ENCODE measurements around the gene NOP16. TPM values are rescaled to one million over a fixed set of nuclear protein-coding genes. Genes with fewer than 3 reads are reported as not detected.

NOP16 gene
- total and polyA plus RNA-seq, 2 of the 13 experiments (the other 11 are each of a cell fraction or from before 2014, with no cell fraction given) = 43.3 to 48.4 TPM

DNA sequence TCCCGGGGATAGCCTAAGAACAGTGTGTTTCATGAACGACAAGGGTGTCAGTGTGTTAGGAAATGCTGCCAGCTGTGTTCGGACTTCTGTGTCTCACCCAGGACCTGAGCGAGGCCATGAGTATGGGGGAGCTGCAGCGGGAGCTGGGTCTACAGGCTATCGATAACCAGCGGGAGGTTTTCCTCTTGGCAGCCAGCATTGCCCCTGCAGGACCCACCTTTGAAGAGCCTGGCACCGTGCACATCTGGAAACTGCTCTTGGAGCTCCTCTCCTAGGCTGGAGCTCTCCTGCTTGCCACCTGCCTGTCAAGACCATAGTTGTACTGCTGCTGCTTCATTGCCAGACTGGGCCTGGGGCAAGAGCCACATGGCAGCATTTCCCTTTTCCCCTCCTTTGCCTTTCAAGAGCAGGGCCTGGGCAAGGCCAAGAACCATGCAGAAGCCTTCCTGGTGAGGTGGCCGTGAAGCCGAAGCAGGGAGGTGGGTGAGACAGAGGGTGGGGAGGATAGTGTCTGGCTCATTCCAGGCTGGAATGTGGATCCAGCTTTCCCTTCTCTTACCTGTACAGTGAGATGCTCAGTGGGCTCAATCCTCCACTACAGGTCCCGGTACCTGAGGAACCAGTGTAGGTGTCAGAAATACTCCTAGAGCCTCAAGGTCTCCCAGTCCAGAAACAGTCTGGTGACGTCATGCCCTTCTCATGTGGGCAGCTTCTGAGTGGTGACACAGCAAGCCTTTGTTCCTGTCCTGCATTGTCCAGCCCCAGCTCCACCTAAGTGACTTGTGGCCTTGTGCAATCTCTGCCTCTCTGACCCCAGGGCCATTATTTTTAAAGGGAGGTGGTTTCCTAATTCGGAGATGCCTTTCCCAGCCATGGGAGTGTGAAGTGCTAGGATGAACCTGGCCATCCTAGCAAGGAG, 16.5 kb downstream of the NOP16 start:
- no peak overlapping the region for H3K4me3 ChIP-seq (replicated peaks in 1 of 3; ENCODE audit: insufficient read depth in 1 of 3, low read depth in 2 of 3, low read length in 3 of 3)
- H3K27ac ChIP-seq (ENCODE audit: extremely low read length, insufficient read depth, low read length) = peak overlapping the region; percentile 29
- H3K36me3 ChIP-seq (replicated peaks in 1 of 2; ENCODE audit: control insufficient read depth in 1 of 2, insufficient read depth in 2 of 2, low read length in 2 of 2) = no peaks in the 10 kb centered on the region
- DNase-seq (ENCODE audit: low spot score) = peak; percentile 90
- no peak overlapping the region for H2AFZ ChIP-seq (ENCODE audit: low read length)
- POLR2A ChIA-PET = interaction anchor here (0.9 to 2.7 kb wide), 3 partner anchors 10 to 17 kb away, joined by 3 to 37 read pairs (median 9); partner anchors contain the start of genes HIGD2A, KIAA1191 and NOP16
- H3K79me2 ChIP-seq (ENCODE audit: insufficient read depth, low read length) = no peaks in the 10 kb centered on the region
- ATAC-seq = peak; percentile 84
- FAIRE-seq = peak; percentile 86
- in situ Hi-C loops (cut with HindIII; ENCODE audit: extremely low pct_ligation_motif_present, low pct_unique_long_range_greater_than_20kb) = no loop called here
- no peaks in the 10 kb centered on the region for H4K20me1 ChIP-seq (ENCODE audit: insufficient read depth, low read length)
- BruUV-seq (replicated peaks) = TSS peak; percentile 51
- no peaks in the 10 kb centered on the region for H3K27me3 ChIP-seq (ENCODE audit: control insufficient read depth in 1 of 2, insufficient read depth in 2 of 2, low read length in 2 of 2)
- H3K9ac ChIP-seq (ENCODE audit: insufficient read depth, low read depth, low read length) = peak overlapping the region; percentile 40
- CTCF ChIA-PET (ENCODE audit: low intra/inter-chr PET ratio, low total read pairs) = no interaction called here
- H3K9me3 ChIP-seq (ENCODE audit: low read length) = no peaks in the 10 kb centered on the region
- 55% methylated on average over 11 of the region's 13 CpGs for WGBS (ENCODE audit: low lambda C conversion rate)
- H3K4me1 ChIP-seq (ENCODE audit: insufficient read depth, low read length) = peaks cover 49% of the 10 kb centered on the region
- peak overlapping the region; percentile 60 for H3K4me2 ChIP-seq (ENCODE audit: low read depth, low read length)
- intact Hi-C loops (cut with micrococcal nuclease; ENCODE audit: unreplicated experiment) = loop anchor here (1.0 kb wide), 2 partner anchors 10 to 16 kb away; partner anchors contain the start of genes HIGD2A and NOP16
- TF ChIP-seq ZNF776 (CRISPR knock-in tag; IDR thresholded peaks at IDR 0.05) = no peak
- TF ChIP-seq, protein P1, sequence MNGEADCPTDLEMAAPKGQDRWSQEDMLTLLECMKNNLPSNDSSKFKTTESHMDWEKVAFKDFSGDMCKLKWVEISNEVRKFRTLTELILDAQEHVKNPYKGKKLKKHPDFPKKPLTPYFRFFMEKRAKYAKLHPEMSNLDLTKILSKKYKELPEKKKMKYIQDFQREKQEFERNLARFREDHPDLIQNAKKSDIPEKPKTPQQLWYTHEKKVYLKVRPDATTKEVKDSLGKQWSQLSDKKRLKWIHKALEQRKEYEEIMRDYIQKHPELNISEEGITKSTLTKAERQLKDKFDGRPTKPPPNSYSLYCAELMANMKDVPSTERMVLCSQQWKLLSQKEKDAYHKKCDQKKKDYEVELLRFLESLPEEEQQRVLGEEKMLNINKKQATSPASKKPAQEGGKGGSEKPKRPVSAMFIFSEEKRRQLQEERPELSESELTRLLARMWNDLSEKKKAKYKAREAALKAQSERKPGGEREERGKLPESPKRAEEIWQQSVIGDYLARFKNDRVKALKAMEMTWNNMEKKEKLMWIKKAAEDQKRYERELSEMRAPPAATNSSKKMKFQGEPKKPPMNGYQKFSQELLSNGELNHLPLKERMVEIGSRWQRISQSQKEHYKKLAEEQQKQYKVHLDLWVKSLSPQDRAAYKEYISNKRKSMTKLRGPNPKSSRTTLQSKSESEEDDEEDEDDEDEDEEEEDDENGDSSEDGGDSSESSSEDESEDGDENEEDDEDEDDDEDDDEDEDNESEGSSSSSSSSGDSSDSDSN (CRISPR knock-in tag; IDR thresholded peaks at IDR 0.05) = no peak
- TF ChIP-seq ZNF75D (CRISPR knock-in tag; IDR thresholded peaks at IDR 0.05; ENCODE audit: borderline replicate concordance) = no peak
- TF ChIP-seq MEIS1 (CRISPR knock-in tag; IDR thresholded peaks at IDR 0.05; ENCODE audit: borderline replicate concordance) = no peak
- no peak for TF ChIP-seq ZNF777 (CRISPR knock-in tag; IDR thresholded peaks at IDR 0.05)
- no peak for TF ChIP-seq ZNF549 (CRISPR knock-in tag; IDR thresholded peaks at IDR 0.05)
- no peak for TF ChIP-seq ZNF138 (CRISPR knock-in tag; IDR thresholded peaks at IDR 0.05; ENCODE audit: low read depth)
- TF ChIP-seq GATAD2A (CRISPR knock-in tag; IDR thresholded peaks at IDR 0.05) = peak; percentile 55; the same call in 1 of the 2 replicates
- TF ChIP-seq, protein P2, sequence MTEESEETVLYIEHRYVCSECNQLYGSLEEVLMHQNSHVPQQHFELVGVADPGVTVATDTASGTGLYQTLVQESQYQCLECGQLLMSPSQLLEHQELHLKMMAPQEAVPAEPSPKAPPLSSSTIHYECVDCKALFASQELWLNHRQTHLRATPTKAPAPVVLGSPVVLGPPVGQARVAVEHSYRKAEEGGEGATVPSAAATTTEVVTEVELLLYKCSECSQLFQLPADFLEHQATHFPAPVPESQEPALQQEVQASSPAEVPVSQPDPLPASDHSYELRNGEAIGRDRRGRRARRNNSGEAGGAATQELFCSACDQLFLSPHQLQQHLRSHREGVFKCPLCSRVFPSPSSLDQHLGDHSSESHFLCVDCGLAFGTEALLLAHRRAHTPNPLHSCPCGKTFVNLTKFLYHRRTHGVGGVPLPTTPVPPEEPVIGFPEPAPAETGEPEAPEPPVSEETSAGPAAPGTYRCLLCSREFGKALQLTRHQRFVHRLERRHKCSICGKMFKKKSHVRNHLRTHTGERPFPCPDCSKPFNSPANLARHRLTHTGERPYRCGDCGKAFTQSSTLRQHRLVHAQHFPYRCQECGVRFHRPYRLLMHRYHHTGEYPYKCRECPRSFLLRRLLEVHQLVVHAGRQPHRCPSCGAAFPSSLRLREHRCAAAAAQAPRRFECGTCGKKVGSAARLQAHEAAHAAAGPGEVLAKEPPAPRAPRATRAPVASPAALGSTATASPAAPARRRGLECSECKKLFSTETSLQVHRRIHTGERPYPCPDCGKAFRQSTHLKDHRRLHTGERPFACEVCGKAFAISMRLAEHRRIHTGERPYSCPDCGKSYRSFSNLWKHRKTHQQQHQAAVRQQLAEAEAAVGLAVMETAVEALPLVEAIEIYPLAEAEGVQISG (CRISPR knock-in tag; IDR thresholded peaks at IDR 0.05) = 0 out of 2 replicates have a peak, but pooled peaks have one; percentile 21
- TF ChIP-seq ZNF782 (CRISPR knock-in tag; IDR thresholded peaks at IDR 0.05; ENCODE audit: borderline replicate concordance) = no peak
- TF ChIP-seq ATF7 (IDR thresholded peaks at IDR 0.05) = peak; percentile 99
- peak; percentile 55; the same call in 1 of the 2 replicates for TF ChIP-seq ATF7 (CRISPR knock-in tag; IDR thresholded peaks at IDR 0.05)
- no peak for TF ChIP-seq NFE2 (CRISPR knock-in tag; IDR thresholded peaks at IDR 0.05)
- TF ChIP-seq GLI4 (CRISPR knock-in tag; IDR thresholded peaks at IDR 0.05; ENCODE audit: borderline replicate concordance) = no peak
- TF ChIP-seq ZNF83 (CRISPR knock-in tag; IDR thresholded peaks at IDR 0.05; ENCODE audit: borderline replicate concordance) = no peak
- TF ChIP-seq CC2D1A (CRISPR knock-in tag; IDR thresholded peaks at IDR 0.05) = no peak
- TF ChIP-seq ARHGAP35 (CRISPR knock-in tag; IDR thresholded peaks at IDR 0.05; ENCODE audit: borderline replicate concordance) = no peak
- TF ChIP-seq, protein P3, sequence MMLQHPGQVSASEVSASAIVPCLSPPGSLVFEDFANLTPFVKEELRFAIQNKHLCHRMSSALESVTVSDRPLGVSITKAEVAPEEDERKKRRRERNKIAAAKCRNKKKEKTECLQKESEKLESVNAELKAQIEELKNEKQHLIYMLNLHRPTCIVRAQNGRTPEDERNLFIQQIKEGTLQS (CRISPR knock-in tag; IDR thresholded peaks at IDR 0.05) = peak; percentile 52; the same call in 1 of the 2 replicates
- no peak for TF ChIP-seq SRSF4 (IDR thresholded peaks at IDR 0.05; ENCODE audit: low read depth, low read length, poor library complexity, severe bottlenecking)
